ENCODE data around the gene NTRK3.

NTRK3 gene

DNA sequence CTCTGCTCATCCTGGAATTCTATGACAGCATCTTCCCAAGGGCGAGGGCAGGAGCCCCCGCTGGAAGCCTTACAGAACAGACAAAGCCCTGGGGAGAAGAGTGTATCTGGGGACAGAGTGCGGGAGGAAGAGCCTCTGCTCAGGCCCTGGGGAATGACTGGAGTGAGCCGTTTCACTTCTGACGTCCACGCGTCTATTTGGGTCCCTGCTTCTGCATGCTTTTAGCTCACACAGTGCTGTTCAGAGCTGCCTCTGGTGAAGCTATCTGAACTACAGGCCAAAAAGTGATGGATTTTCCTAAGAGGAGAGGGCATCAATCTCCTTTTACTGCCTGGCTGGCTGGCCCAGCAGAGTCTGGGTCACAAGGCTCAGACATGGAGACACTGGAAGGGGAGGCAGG is 311.8 kb downstream of the NTRK3 start:
- H3K4me3 Mint-ChIP-seq, result no peak overlapping the region
- no peak for DNase-seq
- no peaks in the 10 kb centered on the region for H3K27me3 Mint-ChIP-seq
- H3K27ac Mint-ChIP-seq, result no peak overlapping the region
- H3K4me1 Mint-ChIP-seq, result no peaks in the 10 kb centered on the region
- H3K36me3 Mint-ChIP-seq, result no peaks in the 10 kb centered on the region
- CTCF ChIA-PET, result no interaction called here
- H3K9me3 Mint-ChIP-seq, result no peaks in the 10 kb centered on the region

GRCh38 chr15:87944050-87944449 is 312.5 kb downstream of the NTRK3 start:
- no peak for DNase-seq
- H3K4me1 Mint-ChIP-seq, result no peaks in the 10 kb centered on the region
- CTCF ChIA-PET, result no interaction called here
- H3K9me3 Mint-ChIP-seq, result no peaks in the 10 kb centered on the region
- H3K4me3 Mint-ChIP-seq, result no peak overlapping the region
- no peak overlapping the region for H3K27ac Mint-ChIP-seq
- H3K27me3 Mint-ChIP-seq, result no peaks in the 10 kb centered on the region
- H3K36me3 Mint-ChIP-seq, result no peaks in the 10 kb centered on the region

- CTCF ChIA-PET, result no interaction called here
- DNase-seq, result no peak
- H3K4me1 Mint-ChIP-seq, result no peaks in the 10 kb centered on the region
- no peaks in the 10 kb centered on the region for H3K9me3 Mint-ChIP-seq
- H3K36me3 Mint-ChIP-seq, result no peaks in the 10 kb centered on the region
- no peaks in the 10 kb centered on the region for H3K27me3 Mint-ChIP-seq
- no peak overlapping the region for H3K4me3 Mint-ChIP-seq
- H3K27ac Mint-ChIP-seq, result no peak overlapping the region
Observed at GRCh38 chr15:87943626-87944025, 312.9 kb downstream of the NTRK3 start.

DNA sequence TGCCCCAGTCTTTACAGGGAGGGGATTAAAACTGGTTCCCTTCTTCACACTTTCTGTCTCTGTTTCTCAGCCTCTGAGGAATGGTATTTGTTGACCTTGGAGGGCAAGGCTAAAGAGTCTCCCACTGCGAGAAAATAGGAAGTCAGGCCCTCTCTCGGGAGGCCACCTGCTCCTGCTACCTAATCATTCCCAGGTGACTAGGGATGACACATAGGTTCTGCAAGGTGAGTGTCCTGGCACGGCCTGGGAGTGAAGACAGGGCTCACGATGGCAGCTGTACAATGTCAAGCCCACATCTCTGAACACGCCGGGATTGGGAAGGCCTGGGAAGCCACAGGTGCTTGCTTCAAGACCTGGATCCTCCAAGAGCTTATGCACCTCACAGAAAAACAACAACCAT is 314.2 kb downstream of the NTRK3 start:
- CTCF ChIA-PET, result no interaction called here
- H3K4me1 Mint-ChIP-seq, result no peaks in the 10 kb centered on the region
- no peak for DNase-seq
- H3K4me3 Mint-ChIP-seq, result no peak overlapping the region
- no peaks in the 10 kb centered on the region for H3K9me3 Mint-ChIP-seq
- H3K27me3 Mint-ChIP-seq, result peaks cover 4% of the 10 kb centered on the region
- H3K27ac Mint-ChIP-seq, result no peak overlapping the region
- no peaks in the 10 kb centered on the region for H3K36me3 Mint-ChIP-seq

- no peak for DNase-seq
- Mint-ChIP-seq H3K4me1 (no peaks in the 10 kb centered on the region), H3K4me3 (no peak overlapping the region), H3K9me3 (no peaks in the 10 kb centered on the region), H3K36me3 (no peaks in the 10 kb centered on the region), H3K27me3 (peaks cover 4% of the 10 kb centered on the region), H3K27ac (no peak overlapping the region)
- CTCF ChIA-PET, result no interaction called here
Observed at GRCh38 chr15:87941606-87942005, 314.9 kb downstream of the NTRK3 start.

GRCh38 chr15:87940768-87941167 is 315.8 kb downstream of the NTRK3 start:
- H3K36me3 Mint-ChIP-seq, result no peaks in the 10 kb centered on the region
- CTCF ChIA-PET, result no interaction called here
- no peaks in the 10 kb centered on the region for H3K9me3 Mint-ChIP-seq
- H3K27ac Mint-ChIP-seq, result no peak overlapping the region
- no peaks in the 10 kb centered on the region for H3K4me1 Mint-ChIP-seq
- H3K27me3 Mint-ChIP-seq, result peaks cover 4% of the 10 kb centered on the region
- no peak overlapping the region for H3K4me3 Mint-ChIP-seq
- no peak for DNase-seq

DNA sequence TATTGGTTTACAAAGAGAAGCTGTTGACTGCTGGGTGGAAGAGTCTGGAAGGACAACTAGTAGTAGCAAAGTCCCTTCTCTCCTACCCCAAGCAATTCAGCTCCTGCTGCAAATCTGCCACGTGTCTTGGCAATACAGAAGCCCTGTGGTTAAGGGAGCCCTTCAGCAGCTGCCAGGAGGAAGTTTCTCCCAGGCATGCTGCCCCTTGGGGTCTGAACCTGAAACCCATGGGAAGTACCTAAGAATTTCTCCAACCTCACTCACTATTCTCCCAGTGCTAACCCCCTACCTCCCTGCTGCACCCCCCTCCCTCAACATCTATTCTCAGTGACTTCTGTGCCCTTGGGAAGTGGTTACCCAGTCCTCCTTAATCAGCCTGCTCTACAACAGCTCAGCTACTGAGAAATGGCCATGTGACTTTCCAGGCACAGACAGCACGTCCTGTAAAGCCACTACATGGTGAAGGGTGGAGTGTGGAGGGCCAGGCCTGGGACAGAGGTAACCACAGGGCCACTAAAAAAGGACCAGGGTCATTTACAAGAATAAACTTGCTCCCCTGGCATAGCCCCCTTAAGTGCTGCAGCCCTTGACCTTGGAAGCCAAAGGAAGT is 316.6 kb downstream of the NTRK3 start:
- Mint-ChIP-seq H3K4me1 (no peaks in the 10 kb centered on the region), H3K27me3 (peaks cover 4% of the 10 kb centered on the region), H3K4me3 (no peak overlapping the region), H3K27ac (no peak overlapping the region), H3K9me3 (no peaks in the 10 kb centered on the region), H3K36me3 (no peaks in the 10 kb centered on the region)
- CTCF ChIA-PET, result no interaction called here
- DNase-seq, result no peak

DNA sequence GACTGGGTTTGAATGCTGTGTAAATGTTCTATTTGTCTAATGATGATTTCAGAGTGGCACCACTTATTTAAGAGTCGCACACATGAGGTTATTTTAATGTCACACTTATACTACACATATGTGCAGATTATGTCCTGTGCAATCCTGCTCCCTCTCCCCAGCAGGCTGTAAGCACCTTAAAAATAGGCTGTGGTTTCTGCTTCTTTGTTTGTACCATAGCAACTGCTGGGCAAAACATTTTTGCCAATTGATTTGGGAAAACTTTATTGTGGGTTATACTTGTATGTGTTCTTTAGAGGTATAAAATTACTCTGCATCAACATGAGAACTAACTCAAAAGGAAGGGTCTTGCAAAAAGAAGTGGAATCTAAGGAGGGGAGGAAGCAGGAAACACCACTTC is 318.5 kb downstream of the NTRK3 start:
- CTCF ChIA-PET, result no interaction called here
- Mint-ChIP-seq H3K4me1 (no peaks in the 10 kb centered on the region), H3K9me3 (no peaks in the 10 kb centered on the region), H3K36me3 (no peaks in the 10 kb centered on the region), H3K27me3 (peaks cover 4% of the 10 kb centered on the region), H3K4me3 (no peak overlapping the region), H3K27ac (no peak overlapping the region)
- no peak for DNase-seq

DNA sequence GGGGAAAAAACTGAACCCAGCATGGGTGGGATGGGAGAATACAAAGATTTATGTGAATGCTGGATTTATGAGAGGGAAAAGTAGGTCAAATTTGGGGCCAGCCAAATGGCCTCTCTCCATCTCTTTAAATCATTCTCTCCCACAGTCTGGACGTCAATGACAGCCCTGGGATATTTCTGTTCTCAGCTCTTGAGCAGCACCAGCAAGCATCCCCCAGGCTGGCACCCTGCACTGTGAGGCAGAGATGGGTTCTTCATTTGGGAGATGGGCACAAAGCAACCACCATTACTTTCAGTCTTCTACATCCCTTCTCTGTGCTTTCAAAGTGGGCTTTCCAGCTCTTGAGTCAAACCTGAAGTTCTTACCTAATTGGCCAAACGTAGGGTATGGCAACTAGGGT is 321.0 kb downstream of the NTRK3 start:
- H3K27me3 Mint-ChIP-seq, result peaks cover 4% of the 10 kb centered on the region
- no peak for DNase-seq
- H3K36me3 Mint-ChIP-seq, result no peaks in the 10 kb centered on the region
- H3K4me3 Mint-ChIP-seq, result no peak overlapping the region
- no peaks in the 10 kb centered on the region for H3K9me3 Mint-ChIP-seq
- no peak overlapping the region for H3K27ac Mint-ChIP-seq
- H3K4me1 Mint-ChIP-seq, result no peaks in the 10 kb centered on the region
- CTCF ChIA-PET, result no interaction called here

- H3K9me3 Mint-ChIP-seq, result no peaks in the 10 kb centered on the region
- H3K36me3 Mint-ChIP-seq, result no peaks in the 10 kb centered on the region
- DNase-seq, result no peak
- H3K4me1 Mint-ChIP-seq, result no peaks in the 10 kb centered on the region
- no peaks in the 10 kb centered on the region for H3K27me3 Mint-ChIP-seq
- H3K4me3 Mint-ChIP-seq, result no peak overlapping the region
- CTCF ChIA-PET, result no interaction called here
- no peak overlapping the region for H3K27ac Mint-ChIP-seq
Observed at GRCh38 chr15:87931584-87931983, 325.0 kb downstream of the NTRK3 start.

GRCh38 chr15:87930457-87930856 is 326.1 kb downstream of the NTRK3 start:
- Mint-ChIP-seq H3K27ac (no peak overlapping the region), H3K9me3 (no peaks in the 10 kb centered on the region), H3K36me3 (no peaks in the 10 kb centered on the region), H3K27me3 (no peaks in the 10 kb centered on the region), H3K4me1 (no peaks in the 10 kb centered on the region), H3K4me3 (no peak overlapping the region)
- CTCF ChIA-PET, result no interaction called here
- no peak for DNase-seq

- Mint-ChIP-seq H3K4me1 (no peaks in the 10 kb centered on the region), H3K9me3 (no peaks in the 10 kb centered on the region), H3K36me3 (no peaks in the 10 kb centered on the region), H3K4me3 (no peak overlapping the region), H3K27me3 (no peaks in the 10 kb centered on the region), H3K27ac (no peak overlapping the region)
- DNase-seq, result no peak
- CTCF ChIA-PET, result no interaction called here
Observed at GRCh38 chr15:87929841-87930240, 326.7 kb downstream of the NTRK3 start.

DNA sequence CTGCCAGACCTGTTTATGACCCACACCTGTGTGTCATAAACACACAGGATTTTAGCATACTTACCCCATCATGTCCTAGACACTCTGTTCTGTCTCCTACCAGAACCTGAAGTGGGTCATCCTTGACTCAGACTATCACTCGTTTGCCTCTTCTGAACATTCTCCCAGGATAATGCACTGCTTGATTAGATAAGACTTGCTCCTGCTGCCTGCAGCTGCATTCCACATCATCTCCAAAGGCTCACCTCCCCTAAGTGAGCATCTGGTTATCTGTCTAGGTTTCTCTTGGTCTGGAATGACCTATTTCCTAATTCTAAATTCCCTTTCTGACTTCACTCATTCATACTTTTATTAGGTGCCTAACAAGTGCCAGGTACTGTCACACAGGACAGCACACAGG is 332.1 kb downstream of the NTRK3 start:
- Mint-ChIP-seq H3K9me3 (no peaks in the 10 kb centered on the region), H3K36me3 (no peaks in the 10 kb centered on the region), H3K4me1 (no peaks in the 10 kb centered on the region), H3K27me3 (no peaks in the 10 kb centered on the region), H3K27ac (no peak overlapping the region), H3K4me3 (no peak overlapping the region)
- DNase-seq, result no peak
- CTCF ChIA-PET, result no interaction called here

DNA sequence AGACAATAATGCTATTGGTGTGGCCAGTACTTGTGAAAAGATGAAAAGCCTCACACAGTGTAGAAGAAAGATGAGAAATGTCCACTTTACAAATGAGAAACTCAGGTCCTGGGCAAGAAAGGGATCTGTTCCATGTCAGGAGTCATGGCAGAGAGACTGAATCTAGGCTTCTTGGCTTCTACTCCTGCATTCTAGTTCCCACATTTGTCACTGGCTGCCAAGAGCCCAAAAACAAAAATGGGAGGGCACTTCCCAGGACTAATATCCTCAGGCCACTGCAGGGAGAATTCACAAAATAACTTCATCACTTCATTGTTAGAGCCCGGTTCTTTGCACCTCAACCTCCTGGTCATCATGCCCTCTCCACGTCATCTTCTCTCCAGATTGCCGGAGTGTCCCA is 337.5 kb downstream of the NTRK3 start:
- CTCF ChIA-PET, result no interaction called here
- Mint-ChIP-seq H3K9me3 (no peaks in the 10 kb centered on the region), H3K27me3 (no peaks in the 10 kb centered on the region), H3K36me3 (no peaks in the 10 kb centered on the region), H3K4me3 (no peak overlapping the region), H3K4me1 (no peaks in the 10 kb centered on the region), H3K27ac (no peak overlapping the region)
- DNase-seq, result no peak

DNA sequence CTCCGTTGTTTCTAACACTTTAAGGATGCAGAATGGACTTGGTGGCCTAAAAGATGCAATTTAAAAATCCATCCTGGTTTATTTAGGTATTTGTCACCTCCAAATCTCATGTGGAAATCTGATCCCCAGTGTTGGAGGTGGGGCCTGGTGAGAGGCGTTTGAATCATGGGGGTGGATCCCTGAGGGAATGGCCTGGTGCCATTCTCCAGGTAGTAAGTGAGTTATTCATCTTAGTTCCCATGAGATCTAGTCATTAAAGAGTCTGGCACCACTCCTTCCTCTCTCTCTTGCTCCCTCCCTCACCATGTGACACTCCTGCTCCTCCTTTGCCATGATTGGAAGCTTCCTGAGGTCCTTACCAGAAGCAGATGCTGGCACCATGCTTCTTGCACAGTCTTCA is 339.1 kb downstream of the NTRK3 start:
- Mint-ChIP-seq H3K27ac (no peak overlapping the region), H3K36me3 (no peaks in the 10 kb centered on the region), H3K9me3 (no peaks in the 10 kb centered on the region), H3K4me1 (no peaks in the 10 kb centered on the region), H3K4me3 (no peak overlapping the region), H3K27me3 (peaks cover 7% of the 10 kb centered on the region)
- CTCF ChIA-PET, result no interaction called here
- DNase-seq, result no peak

DNA sequence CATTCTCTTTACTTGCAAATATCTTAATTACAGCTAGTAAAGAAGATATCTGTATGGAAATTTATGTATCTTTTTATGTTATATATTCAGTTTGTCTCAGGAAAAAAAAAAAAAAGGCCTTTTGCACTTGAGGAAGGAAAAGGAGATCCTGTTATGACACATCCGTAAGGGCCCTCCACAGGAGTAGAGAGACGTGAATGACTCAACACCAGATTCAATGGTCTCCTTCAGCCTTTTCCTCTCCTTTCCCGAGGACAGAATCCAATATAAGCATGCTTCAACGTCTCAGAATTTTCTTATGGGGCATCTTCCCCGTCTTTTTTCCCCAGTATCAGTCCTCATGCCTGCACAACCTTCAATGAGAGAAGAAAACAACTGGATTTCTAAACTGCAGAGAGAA is 340.3 kb downstream of the NTRK3 start:
- no peak overlapping the region for H3K4me3 Mint-ChIP-seq
- CTCF ChIA-PET, result no interaction called here
- H3K9me3 Mint-ChIP-seq, result no peaks in the 10 kb centered on the region
- peaks cover 7% of the 10 kb centered on the region for H3K27me3 Mint-ChIP-seq
- H3K27ac Mint-ChIP-seq, result no peak overlapping the region
- no peaks in the 10 kb centered on the region for H3K36me3 Mint-ChIP-seq
- DNase-seq, result no peak
- H3K4me1 Mint-ChIP-seq, result no peaks in the 10 kb centered on the region
